GM21423 (cell line): Measurements from ENCODE around the gene FUT3.
"Not testable (repeated sequence)": the region's sequence is repeated elsewhere in the genome, so short reads cannot be mapped to it uniquely, and the experiment has no call there.

Experiments
- ATAC-seq: cut with Tn5 transposase; IDR thresholded peaks from one replicate; pipeline ENCODE4 v1.9.1; 2021; ENCODE audit warnings: mild to moderate bottlenecking, moderate library complexity; ENCODE audit not compliant: unreplicated experiment

Gene FUT3

DNA sequence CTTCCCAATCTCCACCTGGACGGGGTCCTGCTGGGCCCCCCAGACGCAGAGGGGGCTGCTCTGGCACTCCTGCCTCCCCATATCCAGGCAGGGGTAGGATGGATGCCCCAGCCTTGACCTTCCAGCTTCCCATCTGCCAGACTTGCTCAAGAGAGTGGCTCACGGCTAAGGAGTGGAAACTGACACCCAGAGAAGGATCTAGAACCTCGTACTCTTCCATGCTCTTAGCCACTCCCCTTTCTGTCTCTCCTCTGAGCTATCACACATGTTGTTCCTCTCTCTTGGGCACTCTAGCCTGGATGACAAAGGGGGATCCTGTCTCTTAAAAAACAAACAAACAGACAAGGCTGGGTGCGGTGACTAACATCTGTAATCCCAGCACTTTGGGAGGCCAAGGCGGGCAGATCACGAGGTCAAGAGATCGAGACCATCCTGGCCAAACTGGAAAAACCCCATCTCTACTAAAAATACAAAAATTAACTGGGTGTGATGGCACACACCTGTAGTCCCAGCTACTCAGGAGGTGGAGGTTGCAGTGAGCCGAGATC, 31.2 kb upstream of the FUT3 start:
- no peak for ATAC-seq

DNA sequence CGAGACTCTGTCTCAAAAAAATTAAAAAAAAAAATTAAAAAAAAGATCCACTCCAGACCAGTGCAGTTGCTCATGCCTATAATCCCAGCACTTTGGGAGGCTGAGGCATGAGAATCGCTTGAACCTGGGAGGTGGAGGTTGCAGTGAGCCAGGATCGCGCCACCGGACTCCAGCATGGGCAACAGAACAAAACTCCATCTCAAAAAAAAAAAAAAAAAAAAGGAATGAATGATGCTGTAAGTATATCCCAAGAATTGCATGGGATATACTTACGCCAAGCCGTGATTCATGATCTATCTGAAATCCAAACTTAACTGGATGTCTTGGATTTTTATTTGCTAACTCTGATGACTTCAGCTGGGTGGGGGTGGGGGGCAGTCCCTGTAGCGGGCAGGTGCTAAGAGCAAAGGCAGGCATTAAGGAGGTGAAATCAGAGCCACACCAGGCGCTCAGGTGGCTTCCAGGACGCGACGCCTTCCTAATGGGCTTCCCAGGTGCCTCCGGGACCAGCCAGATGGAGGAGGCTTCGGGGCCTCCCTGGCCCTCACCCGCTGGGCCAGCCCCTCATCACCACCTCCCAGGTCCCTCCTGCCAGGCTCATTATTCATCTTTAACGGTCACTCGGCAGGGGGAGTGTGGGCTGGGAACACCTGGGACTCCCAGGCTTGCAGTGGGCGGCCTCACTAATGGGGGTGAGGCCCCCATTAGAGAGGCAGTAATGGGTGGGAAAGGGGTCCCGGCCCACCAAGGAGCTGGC, 30.5 kb upstream of the FUT3 start:
- no peak for ATAC-seq

DNA sequence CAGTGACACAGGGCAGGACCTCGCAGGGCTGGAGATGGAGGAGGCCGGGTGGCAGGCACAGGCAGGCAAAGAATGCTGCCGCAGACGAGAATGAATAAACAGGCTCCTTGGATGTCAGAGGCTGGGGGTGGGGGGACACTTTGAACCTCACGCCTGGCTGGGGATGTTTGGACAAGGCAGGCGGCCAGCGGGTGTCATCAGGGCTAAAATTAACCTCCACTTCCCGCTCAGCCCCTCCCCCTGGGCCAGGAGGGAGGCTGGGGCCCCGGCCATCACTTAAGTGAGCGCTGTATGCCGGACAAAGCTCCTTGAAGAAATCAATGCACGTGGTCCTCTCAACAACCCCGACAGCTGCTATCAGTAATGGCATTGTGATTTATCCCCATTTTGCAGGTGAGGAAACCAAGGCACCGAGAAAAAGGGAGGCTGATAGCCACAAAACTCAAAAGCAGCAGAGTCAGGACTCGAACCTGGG, 29.4 kb upstream of the FUT3 start:
- no peak for ATAC-seq

DNA sequence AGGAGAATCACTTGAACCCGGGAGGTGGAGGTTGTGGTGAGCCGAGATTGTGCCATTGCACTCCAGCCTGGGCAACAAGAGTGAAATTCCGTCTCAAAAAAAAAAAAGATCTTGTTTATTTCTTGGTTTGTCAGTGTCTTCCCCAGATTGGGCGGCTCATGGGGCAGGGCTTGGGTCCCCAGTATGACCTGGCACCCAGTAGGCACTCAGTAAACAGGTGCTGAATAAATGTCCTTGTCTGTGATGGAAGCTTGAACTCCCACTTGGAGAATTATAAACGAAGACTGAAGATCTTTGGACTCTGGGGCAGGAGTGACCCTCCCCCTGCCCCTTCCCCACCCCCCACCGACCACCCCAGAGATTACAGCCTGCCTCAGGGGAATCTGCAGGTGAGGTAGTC, 28.9 kb upstream of the FUT3 start:
- no peak for ATAC-seq

DNA sequence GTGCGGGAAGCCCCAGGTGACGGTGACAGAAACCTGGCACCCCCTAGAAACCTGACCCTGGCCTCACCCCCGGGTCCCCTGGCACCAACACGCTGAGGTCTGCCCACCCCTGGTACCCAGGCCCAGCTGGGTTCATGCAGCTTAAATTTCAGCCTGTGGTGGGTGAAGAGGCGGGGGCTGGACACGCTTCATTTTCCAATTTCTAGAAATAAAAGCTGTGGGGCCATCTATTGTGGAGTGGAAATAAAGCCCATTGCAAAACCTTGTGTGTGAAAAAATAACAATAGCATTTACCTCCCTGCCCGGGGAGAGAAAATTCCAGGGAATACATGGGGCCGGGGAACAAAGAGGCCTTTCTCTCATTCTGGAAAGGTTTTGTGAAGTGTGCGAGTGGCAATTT, 26.6 kb upstream of the FUT3 start:
- no peak for ATAC-seq

DNA sequence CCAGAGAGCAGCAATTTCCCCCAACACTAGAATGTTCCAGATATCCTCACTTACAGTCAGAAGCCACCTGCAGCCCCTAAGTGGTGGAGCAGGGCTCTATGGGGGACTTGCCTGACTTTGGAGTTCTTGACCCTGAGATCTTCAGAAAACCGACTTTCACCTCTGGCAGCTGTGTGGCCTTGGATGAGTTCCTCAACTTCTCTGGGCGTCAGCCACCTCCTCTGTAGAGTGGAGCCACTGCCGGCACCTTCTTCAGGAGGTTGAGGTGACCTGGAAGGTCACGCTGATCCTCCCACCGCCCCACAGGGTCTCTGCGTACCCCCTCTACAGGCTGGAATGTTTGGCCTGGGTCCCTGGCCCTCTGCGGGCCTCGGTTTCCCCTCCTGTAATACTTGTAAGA, 26.2 kb upstream of the FUT3 start:
- ATAC-seq: no peak

DNA sequence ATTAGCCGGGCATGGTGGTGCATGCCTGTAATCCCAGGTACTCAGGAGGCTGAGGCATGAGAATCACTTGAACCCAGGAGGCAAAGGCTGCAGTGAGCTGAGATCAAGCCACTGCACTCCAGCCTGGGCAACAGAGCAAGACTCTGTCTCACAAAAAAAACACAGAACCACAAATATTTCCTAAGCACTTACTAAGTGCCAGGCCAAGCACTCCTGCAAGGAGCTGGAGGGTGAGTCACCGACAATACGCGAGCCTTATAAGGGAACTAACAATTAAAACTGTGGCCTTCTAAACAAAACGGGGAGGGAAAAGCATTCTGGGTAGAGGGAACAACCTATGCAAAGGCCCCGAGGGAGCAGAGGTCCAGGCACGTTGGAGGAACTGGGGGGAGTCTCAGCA, 23.2 kb upstream of the FUT3 start:
- not testable (repeated sequence) for ATAC-seq

DNA sequence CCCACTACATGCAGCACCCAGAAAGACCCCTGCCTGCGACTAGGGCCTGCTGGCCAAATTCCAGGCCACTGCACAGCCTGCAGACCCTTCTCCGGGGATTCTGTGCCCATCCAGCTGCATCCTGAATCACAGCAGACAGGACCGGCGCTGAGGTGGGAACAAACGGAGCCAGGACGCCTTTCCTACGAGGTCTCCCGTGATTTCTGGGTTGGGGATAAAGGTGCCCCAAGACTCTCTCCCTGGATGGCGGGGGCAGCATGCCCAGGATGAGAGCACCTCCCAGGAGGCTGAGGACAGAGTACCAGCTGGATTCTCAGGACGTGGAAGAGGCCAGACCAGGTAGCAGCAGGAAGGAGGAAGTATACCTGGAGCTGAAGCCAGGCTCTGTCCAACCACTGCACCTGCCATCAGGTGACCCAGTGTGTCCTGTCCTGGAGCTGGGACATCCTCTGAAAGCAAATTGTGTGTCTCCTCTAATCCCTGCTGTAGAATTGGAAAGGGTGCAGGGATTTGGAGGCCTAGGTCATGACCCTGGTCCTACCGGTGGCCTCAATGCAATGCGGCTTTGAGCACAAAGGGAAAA, 22.5 kb upstream of the FUT3 start:
- no peak for ATAC-seq

DNA sequence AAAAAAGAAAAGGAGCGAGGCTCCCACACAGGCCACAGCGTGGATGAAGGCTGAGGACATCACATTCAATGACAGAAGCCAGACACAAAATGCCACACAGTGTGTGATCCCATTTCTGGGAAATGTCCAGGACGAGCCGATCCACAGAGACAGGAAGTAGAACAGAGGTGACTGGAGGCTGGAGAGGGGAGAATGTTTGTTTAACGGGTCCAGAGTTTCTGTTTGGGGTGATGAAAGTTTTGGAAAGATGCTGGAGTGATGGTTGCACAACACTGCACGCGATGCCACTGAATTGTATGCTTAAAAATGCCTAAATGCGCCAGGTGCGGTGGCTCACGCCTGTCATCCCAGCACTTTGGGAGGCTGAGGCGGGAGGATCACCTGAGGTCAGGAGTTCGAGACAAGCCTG, 19.7 kb upstream of the FUT3 start:
- ATAC-seq: no peak

DNA sequence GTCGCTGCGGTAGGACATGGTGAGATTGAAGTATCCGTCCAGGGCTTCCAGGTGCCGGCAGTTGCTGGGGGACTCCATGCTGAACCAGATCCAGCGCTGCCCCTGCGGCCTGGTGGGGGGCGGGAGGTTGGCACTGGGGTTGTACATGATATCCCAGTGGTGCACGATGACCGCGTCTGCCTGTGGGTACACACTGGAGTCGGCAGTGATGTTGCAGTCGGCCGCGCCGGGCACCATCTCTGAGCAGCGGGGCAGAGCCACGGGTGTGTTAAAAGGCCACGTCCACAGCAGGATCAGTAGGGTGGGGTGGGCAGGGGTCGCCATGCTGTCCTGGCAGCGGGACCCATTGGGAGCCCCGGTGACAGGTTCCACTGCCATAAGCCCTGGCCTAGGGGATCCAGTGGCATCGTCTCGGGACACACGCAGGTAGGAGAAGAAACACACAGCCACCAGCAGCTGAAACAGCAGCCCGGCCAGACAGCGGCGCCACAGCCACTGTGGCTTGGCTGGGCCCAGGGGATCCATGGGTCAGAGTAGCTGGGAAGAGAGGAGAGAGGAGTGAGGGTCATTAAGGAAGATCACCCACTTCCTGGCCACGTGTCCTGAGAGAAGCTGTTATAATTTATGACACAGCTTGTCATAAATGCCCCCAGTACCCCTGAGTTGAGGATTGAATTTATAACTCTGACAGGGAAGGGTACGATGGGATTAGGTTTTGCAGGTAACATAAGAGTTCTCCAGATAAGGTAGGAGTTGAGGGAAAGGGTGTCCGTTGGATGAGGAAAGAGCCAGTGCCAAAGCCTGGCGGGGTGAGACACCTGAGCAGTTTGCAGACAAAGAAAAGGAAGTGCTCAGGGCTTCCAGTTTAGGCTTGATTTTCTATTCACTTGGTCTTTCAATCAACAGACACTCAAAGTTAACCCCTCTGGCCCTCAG, 16.2 kb upstream of the FUT3 start:
- no peak for ATAC-seq

DNA sequence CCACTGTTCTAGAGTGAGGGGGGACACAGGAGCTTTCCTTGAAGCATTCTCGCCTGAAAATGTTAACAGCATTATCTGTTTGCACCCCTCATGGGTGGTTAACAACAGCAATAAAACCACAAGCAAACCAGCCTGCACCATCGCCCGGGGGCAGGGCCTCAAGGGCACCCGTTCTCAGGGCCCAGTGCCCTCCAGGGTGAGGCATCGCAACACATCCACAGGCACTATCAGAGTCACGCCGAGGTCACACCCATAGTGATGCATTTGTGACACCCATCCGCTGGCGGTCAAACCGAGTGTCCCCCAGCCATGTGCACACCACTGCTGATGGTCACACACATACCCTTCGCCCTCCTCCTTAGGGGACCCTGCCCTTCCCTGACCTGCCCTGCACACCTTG, 14.5 kb upstream of the FUT3 start:
- ATAC-seq: no peak

DNA sequence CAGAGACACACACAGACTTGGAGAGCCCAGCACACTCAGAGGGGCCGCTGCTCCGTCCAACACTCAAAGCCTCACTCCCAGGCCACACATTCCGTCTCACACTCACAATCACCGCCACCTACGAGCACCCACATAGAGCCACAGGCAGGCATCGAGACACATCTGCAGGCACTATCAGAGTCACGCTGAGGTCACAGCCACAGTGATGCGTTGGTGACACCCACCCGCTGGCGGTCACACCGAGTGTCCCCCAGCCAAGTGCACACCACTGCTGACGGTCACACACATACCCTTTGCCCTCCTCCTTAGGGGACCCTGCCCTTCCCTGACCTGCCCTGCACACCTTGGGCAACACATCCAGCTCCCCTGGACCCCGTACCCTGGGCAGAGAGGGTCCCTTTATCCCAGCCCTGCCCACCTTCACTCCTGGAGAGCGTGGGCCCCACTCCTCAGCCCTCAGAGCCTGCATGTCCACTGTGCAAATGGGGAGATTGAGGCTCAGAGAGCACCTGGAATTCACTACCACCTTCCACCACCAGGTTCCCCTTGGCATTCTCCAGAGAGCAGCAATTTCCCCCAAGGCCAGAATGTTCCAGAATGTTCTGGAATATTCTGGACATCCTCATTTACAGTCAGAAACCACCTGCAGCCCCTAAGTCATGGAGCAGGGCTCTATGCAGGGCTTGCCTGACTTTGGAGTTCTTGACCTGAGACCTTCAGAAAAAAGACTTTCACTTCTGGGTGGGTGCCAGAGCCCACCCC, 13.7 kb upstream of the FUT3 start:
- no peak for ATAC-seq

DNA sequence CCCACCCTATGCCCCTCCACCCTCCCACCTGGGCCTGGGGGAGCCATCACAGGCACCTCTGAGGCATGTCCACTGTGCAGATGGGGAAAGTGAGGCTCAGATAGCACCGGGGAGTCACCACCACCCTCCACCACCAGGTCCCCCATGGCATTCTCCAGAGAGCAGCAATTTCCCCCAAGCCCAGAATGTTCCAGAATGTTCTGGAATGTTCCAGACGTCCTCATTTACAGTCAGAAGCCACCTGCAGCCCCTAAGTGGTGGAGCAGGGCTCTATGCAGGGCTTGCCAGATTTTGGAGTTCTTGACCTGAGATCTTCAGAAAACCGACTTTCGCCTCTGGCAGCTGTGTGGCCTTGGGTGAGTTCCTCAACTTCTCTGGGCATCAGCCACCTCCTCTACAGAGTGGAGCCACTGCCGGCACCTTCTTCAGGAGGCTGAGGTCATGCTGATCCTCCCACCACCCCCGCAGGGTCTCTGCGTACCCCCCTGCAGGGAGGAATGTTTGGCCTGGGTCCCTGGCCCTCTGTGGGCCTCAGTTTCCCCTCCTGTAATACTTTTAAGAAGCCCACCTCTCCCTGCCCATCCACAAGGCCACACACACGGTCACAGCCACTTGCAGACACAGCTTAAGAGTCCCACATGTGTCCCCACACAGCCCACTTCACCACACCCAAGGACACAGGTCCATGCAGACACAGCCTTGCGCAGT, 12.9 kb upstream of the FUT3 start:
- no peak for ATAC-seq

DNA sequence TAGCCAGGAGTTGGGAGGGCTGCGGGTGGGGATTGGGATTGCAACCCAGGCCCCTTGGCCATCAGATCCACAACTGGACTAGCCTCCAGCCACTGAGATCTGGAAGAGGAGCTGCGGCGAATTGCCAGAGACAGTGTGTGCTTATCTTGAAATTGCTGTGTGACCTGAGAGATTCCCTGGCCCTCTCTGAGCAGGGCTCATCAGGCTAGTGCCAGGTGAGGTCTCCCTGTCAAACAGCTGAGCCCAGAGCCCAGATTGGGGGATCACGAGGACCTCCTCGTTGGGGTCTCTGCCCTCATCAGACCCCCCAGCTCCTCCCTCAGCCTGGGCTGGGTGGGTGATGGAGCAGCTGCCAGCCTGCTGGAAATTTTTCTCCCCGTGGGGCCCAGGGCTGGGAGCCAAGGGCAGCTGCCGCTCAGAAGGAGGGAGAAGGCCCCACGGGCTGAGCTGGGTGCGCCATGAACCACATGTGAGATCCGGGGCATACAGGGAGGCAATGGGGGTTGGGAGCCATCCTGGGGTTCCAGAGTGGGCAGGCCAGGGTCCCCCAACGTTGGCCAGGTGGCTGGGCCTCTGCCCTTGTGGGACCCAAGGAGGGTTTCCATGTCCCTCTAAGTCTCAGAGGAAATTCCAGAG, 11.9 kb upstream of the FUT3 start:
- ATAC-seq: no peak

DNA sequence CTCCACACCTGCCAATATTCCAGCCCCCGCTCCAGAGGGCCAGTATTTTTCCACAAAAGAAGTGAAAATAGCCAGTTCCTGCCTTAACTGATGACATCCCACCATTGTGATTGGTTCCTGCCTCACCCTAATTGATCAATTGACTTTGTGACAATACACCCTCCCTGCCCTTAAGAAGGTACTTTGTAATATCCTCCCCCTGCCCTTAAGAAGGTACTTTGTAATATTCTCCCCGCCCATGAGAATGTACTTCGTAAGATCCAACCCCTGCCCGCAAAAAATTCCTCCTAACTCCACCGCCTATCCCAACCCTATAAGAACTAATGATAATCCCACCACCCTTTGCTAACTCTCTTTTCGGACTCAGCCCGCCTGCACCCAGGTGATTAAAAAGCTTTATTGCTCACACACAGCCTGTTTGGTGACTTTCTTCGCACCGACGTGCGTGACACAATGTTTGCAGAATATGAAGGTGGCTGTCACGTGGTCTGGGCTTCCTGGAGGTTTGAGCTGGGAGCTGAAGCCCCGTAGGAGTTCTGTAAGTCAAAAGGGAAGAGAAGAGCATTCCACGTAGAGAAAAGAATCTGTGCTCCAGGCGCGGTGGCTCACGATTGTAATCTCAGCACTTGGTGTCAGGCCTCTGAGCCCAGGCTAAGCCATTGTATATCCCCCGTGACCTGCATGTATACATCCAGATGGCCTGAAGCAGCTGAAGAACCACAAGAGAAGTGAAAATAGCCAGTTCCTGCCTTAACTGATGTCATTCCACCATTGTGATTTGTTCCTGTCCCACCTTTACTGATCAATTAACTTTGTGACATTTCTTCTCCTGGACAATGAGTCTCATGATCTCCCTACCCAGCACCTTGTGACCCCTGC, 6.2 kb upstream of the FUT3 start:
- ATAC-seq: no peak

DNA sequence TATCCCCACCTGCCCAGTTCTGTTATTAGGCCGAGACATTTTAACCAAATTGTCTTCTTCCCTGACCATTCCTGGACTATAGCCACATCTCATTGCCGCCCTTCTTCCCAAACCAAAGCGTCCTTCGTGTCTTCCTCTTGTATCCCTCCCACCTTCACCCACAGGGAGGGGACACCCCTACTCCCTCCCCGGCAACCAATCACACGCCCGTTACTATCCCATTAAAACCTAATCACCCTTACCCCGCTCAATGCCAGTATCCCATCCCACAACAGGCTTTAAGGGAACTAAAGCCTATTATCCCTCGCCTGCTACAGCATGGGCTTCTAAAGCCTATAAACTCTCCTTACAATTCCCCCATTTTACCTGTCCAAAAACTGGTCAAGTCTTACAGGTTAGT, 3.9 kb upstream of the FUT3 start:
- ATAC-seq: not testable (repeated sequence)

DNA sequence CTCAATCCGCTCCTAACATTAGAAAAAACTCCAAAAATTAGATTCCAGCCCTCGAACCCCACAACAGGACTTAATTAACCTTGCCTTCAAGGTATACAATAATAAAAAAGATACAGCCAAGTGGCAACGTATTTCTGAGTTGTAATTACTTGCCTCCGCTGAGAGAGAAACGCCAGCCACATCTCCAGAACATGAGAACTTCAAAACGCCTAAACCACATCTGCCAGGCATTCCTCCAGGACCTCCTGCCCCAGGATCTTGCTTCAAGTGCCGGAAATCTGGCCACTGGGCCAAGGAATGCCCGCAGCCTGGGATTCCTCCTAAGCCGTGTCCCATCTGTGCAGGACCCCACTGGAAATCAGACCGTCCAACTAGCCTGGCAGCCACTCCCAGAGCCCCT, 2.9 kb upstream of the FUT3 start:
- ATAC-seq: not testable (repeated sequence)

DNA sequence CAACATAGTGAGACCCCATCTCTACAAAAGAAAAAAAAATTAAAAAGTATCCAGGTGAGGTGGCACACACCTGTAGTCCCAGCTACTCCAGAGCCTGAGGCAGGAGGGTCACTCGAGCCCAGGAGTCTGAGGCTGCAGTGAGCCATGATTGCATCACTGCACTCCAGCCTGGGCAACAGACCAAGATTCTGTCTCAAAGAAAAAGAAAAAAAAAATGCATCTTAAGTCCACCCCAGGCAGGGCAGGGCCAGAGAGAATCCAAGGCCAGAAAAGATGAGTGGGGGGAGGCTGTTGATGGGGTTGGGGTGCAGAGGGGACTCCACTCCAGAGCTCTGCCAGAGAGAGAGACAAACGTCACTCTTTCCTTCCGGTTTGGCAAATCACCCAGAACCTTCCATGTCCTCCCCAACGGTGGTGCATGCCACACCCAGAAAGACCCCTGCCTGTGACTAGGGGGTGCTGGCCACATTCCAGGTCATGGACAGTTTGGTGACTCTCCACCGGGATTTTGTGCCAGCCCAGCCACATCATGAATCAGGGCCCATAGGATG, 431 bp downstream of the FUT3 start:
- no peak for ATAC-seq
